Dermis blood vessel endothelial cell (primary cell): ENCODE data around the gene CAPN5. TPM values are rescaled to one million over a fixed set of nuclear protein-coding genes. Genes with fewer than 3 reads are reported as not detected.
"Not testable (repeated sequence)": the region's sequence is repeated elsewhere in the genome, so short reads cannot be mapped to it uniquely, and the experiment has no call there.

Source experiments
- DNase-seq: peaks from one replicate; pipeline ENCODE4 v3.0.0; 2010
- total RNA-seq: library from RNA; depleted of rRNA; stranded (reverse); fragments of >200 nt; gene quantifications from 2 replicates; pipeline ENCODE4 v1.2.3, GENCODE V29; 2014

CAPN5 gene
- total RNA-seq = 5.6 and 8.5 TPM in 2 replicates

GRCh38 chr11:77066229-77067042 lies at the start of gene CAPN5:
Gene CAPN5 (plus strand): TSS chr11:77066971. CDS start chr11:77084887, 17,916 bp downstream.
- peak; percentile 96 for DNase-seq

- not testable (repeated sequence) for DNase-seq
Observed at GRCh38 chr11:77018396-77018924, 48.3 kb upstream of the CAPN5 start.

GRCh38 chr11:77019976-77020595 lies 46.7 kb upstream of the CAPN5 start:
- peak; percentile 68 for DNase-seq

- DNase-seq = no peak
Observed at GRCh38 chr11:77020734-77021133, 46.0 kb upstream of the CAPN5 start.

DNA sequence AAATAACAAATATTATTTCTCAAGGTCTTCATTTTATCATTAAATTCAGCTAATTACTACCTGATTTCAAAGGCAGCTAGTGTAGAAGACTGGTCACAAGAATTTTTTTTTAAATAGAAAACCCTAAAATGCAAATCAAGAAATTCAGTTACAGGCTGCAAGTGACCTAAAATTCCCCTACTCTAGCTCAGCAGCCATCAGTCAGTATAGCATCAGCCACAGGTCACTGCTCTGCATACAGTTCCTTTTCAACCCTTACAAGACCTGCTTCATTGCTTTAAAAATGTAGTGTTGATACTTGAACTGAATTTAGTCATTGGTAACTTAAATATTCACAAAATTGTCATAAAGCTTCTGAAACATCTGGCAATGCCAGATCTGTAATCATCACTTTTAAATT lies 42.0 kb upstream of the CAPN5 start:
- no peak for DNase-seq

- DNase-seq = no peak
Observed at GRCh38 chr11:77026221-77026620, 40.5 kb upstream of the CAPN5 start.

- DNase-seq = no peak
Observed at GRCh38 chr11:77026743-77027142, 40.0 kb upstream of the CAPN5 start.

GRCh38 chr11:77027275-77027674 lies 39.5 kb upstream of the CAPN5 start:
- no peak for DNase-seq

GRCh38 chr11:77029829-77030228 lies 36.9 kb upstream of the CAPN5 start:
- no peak for DNase-seq

DNA sequence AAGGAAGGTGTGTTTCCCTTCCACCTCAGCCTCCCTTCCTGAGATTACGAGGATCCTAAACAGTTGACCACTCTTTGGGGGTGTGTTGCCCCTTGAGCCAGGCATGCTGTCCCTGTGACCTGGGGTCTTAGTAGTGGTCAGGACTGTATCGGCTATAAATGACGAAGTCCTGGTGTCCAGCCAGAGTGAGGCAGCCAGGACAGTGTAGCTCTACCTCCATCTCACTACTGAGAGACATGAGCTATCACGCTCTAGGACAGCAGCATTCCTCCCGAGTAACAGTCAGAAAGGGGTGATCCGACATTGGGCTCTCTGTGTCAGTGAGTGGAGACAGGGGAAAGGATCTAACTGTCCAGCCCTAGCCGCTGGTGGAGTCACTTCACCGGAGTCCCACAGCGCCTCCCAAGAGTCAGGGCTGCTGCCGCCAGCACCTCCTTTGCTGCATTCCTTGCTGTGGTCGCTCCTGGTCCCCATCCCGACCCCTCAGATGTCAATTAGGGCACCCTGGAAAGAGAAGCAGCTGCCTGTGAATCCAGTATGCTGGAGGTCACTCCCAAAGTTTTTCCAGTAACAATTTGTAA lies 35.8 kb upstream of the CAPN5 start:
- DNase-seq = no peak

- DNase-seq = no peak
Observed at GRCh38 chr11:77031599-77031998, 35.2 kb upstream of the CAPN5 start.

- no peak for DNase-seq
Observed at GRCh38 chr11:77035039-77035438, 31.7 kb upstream of the CAPN5 start.

DNA sequence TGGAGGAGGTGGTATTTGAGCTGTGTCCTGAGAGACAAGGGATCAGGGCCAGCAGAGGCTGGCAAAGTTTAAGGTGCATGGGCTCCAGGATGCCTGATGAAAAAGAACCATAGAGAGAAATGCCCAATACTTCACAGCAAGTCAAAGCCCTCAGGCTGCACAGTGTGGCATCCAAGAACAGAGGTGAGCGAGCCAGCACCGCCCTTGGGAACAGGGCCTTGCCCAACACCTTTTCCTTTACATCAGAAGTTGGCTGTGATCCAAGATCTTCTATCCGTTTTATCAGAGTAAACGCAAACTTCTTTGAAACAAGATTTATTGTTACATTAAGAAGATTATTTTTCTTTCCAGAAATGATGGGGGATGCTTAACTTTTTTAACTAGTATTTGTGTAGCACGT lies 31.2 kb upstream of the CAPN5 start:
- DNase-seq = no peak

GRCh38 chr11:77036398-77036797 lies 30.4 kb upstream of the CAPN5 start:
- no peak for DNase-seq

DNA sequence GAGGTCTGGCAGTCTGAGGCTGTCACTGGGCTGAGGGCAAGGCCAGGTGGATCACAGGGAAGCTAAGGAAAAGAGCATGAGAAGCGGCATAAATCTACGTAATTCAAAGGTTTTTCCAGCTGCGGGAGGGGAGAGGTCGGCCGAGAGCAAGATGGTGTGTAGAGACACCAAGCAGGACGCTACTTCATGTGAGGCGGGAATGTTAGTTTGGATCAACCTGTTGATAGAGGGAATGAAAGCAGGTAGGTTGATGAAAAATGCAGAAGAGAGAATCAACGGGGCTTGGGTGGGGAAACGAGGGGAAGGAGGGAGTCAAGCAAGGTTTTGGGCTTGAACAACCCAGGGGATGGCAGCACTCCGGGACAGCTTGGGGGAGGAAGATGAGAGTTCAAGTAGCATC lies 29.7 kb upstream of the CAPN5 start:
- no peak for DNase-seq

DNA sequence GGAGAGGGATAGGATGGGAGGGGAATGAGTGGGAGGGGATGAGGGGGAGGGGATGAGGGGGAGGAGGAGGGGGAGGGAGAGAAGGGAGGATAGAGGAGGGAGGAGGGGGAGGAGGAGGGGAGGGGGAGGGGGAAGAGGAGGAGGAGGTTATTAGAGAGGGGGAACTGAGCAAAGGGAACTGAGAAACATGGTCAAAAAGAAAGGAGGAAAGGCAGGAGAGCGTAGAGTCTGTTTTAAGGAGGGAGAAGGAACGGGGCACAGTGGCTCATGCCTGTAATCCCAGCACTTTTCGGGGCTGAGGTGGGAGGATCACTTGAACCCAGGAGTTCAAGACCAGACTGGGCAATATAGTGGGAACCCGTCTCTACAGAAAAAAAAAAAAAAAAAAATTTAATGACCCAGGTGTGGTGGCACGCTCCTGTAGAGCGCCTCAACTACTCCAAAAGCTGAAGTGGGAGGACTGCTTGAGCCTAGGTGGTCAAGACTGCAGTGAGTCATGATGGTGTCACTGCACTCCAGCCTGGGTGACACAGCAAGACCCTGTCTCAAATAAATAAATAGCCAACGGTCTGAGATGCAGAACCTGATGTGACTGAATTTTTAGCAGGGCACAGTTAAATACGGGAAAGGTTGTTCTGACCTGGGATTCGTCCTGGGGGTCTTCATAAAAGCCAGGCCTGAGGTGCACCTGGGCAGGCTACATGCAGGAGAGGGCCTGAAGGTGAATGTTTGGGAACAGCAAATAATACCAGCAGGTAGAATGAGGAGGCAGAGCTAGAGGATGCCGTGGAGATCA lies 28.5 kb upstream of the CAPN5 start:
- no peak for DNase-seq

DNA sequence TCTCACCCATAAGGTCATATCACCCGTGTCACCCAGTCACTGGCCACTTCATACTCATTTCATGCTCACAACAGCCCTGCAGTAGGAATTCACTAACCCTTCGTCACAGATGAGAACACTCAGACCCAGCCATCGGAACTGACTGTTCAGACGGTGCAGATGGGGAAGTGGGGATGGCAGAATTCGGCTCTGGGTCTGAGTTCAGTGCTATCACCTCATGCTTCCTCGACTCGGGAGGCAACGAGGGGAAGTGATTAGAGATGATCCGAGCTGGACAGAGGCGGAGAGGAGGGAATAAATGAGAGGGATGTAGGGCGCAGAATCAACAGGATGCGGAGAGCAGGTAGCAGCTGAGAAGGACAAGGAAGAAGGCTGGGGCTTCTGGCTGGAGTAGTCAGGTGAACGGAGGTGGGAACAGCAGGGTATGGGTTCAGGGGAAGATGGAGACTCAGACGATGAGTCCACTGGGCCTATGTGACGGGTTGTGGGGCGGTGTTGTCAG lies 27.9 kb upstream of the CAPN5 start:
- DNase-seq = no peak

- DNase-seq = peak; percentile 68
Observed at GRCh38 chr11:77039491-77040400, 27.0 kb upstream of the CAPN5 start.

- no peak for DNase-seq
Observed at GRCh38 chr11:77040401-77040777, 26.4 kb upstream of the CAPN5 start.

GRCh38 chr11:77040889-77041288 lies 25.9 kb upstream of the CAPN5 start:
- DNase-seq = no peak

GRCh38 chr11:77042111-77042726 lies 24.6 kb upstream of the CAPN5 start:
- DNase-seq = no peak
